Stimulated activated CD8-positive, alpha-beta memory T cell treated with anti-CD3 and anti-CD28 coated beads, Interleukin-4, amount 100 ng/mL, for 1 hour (primary cell): Measurements from ENCODE around the gene ATF7IP2.
"Not testable (repeated sequence)": the region's sequence is repeated elsewhere in the genome, so short reads cannot be mapped to it uniquely, and the experiment has no call there.

Experiments used
- DNase-seq, 2 donors: peaks; one replicate each; pipeline ENCODE4 v3.0.0-alpha.2; 2020; ENCODE audit warnings: low read depth in 2 of 2, low spot score in 1 of 2

Gene ATF7IP2

DNA sequence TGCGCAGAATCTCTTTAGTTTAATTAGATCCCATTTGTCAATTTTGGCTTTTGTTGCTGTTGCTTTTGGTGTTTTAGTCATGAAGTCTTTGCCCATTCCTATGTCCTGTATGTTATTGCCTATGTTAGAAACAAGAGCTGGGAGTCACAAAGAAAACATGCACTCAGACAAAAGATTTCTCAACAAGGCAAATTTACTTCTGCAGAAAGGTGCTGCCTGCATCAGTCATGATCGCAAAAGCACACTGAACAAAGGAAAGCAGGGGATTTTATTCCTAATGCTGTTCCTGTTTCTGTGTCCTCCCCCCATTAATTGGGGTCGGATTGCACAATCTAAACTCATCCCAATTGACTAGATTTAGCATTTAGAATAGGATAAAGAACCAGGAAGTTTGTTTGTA, 55.9 kb downstream of the ATF7IP2 start:
- DNase-seq: no peak

- no peak for DNase-seq
Measured at GRCh38 chr16:10447289-10447688, 61.4 kb downstream of the ATF7IP2 start.

DNA sequence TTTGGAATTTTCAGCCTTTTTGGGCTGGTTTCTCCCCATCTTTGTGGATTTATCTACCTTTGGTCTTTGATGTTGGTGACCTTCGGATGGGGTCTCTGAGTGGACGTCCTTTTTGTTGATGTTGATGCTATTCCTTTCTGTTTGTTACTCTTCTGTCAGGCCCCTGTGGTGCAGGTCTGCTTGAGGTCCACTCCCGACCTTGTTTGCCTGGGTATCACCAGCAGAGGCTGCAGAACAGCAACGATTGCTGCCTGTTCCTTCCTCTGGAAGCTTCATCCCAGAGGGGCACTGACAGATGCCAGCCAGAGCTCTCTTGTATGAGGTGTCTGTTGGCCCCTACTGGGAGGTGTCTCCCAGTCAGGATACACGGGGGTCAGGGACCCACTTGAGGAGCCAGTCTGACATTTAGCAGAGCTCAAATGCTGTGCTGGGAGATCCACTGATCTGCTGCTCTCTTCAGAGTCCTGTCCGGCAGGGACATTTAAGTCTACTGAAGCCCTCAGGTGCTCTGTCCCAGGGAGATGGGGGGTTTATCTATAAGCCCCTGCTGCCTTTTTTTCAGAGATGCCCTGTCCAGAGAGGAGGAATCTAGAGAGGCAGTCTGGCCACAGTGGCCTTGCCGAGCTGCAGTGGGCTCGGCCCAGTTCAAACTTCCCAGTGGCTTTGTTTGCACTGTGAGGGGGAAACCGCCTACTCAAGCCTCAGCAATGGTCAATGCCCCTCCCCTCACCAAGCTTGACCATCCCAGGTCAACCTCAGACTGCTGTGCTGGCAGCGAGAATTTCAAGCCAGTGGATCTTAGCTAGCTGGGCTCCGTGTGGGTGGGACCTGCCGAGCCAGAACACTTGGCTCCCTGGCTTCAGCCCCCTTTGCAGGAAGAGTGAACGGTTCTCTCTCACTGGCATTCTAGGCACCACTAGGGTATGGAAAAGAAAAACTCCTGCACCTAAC, 66.6 kb downstream of the ATF7IP2 start:
- not testable (repeated sequence) for DNase-seq

- no peak for DNase-seq
Measured at GRCh38 chr16:10453159-10453510, 67.3 kb downstream of the ATF7IP2 start.

DNA sequence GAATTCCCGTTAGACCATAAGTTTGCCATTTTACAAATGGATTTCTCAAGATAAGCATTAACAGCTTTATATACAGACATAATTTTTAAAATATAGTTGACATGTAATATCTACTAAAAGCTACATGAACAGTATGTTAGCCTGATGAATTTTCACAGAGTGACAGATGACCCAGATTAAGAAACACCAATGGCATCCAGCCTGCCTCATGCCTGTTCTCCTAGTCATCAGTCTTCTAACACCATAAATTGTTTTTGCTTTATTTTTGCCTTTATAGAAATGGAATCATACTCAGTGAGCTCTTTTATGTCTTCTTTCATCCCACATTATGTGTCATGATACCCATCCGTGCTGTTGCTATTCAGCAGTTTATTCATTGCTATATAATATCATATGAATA, 80.0 kb downstream of the ATF7IP2 start:
- no peak for DNase-seq

GRCh38 chr16:10466313-10466712, 80.5 kb downstream of the ATF7IP2 start:
- DNase-seq: no peak

DNA sequence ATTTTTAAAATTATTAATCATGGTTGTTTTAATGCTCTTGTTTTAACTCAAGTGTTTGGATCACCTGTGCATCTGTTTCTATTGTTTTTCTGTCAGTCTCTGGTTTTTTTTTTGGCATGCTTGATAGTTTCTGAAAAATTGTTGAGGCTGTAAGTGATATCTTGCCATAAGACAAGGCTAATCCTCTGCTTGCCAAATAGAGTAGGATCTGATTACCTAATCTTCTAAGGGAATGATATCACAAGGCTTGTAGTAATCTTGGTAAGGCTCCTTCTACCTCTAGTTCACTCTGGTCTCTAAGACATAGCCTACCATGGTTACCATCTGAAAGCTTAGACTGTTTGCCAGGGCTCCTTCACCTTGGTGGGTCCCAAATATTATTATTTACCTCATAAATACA, 81.0 kb downstream of the ATF7IP2 start:
- DNase-seq: no peak

DNA sequence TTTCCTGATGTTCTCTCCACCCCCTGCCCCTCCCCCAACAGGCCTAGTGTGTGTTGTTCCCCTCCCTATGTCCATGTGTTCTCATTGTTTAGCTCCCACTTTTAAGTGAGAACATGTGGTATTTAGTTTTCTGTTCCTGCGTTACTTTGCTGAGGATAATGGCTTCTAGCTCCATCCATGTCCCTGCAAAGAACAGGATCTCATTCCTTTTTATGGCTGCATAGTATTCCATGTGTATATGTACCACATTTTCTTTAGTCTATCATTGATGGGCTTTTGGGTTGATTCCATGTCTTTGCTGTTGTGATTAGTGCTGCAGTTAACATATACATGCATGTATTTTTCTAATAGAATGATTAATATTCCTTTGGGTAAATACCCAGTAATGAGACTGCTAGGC, 90.8 kb downstream of the ATF7IP2 start:
- not testable (repeated sequence) for DNase-seq

GRCh38 chr16:10480151-10480550, 94.3 kb downstream of the ATF7IP2 start:
- DNase-seq: no peak

GRCh38 chr16:10485159-10485558, 99.3 kb downstream of the ATF7IP2 start:
- no peak for DNase-seq

GRCh38 chr16:10485698-10486382, 100.0 kb downstream of the ATF7IP2 start:
- no peak for DNase-seq

- no peak for DNase-seq
Measured at GRCh38 chr16:10490141-10490540, 104.3 kb downstream of the ATF7IP2 start.

- DNase-seq: no peak
Measured at GRCh38 chr16:10493276-10493675, 107.4 kb downstream of the ATF7IP2 start.

DNA sequence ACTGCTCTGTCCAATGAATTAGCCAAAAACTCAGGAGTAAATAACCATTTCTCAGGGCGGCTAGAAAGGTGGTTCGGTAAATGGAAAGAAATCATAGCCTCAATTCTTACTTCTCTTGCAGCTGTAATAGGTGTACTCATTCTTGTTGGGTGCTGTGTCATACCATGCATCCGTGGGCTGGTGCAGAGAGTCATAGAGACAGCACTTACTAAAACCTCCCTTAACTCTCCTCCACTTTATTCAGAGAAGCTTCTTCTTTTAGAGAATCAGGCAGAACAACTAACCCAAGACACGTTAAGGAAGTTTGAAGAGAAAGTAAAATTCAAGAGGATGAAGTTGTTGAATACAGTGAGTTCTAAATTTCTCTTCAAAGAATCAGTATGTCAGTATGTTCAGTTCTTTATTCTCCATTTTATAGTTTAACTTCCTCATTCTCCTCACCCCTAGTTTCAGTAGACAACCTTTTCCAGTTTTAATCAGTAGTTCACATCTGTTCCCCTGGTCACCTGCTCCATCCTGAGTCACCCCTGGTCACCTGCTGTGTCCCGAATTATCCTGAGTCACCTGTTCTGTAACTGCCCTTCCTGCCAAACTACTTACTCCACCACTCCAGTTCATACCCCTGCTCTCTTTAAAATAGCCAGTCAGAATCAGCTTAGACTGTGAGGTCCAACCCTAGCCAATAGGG, 108.6 kb downstream of the ATF7IP2 start:
- DNase-seq: no peak

DNA sequence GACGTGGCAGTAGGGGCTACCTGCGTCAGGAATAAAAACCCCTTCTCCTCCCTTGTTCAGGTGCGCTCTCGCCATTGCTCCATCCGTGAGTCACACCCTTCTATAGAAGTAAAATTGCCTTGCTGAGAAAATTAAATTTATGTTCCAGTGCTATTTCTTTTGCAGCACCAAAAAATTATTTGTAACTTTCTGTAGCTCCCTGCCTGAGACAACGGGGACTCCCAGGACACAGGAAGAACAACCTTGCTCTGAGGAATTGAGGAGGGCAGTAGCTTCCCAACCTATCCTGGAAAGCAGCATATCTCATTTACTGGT, 109.1 kb downstream of the ATF7IP2 start:
- no peak for DNase-seq

DNA sequence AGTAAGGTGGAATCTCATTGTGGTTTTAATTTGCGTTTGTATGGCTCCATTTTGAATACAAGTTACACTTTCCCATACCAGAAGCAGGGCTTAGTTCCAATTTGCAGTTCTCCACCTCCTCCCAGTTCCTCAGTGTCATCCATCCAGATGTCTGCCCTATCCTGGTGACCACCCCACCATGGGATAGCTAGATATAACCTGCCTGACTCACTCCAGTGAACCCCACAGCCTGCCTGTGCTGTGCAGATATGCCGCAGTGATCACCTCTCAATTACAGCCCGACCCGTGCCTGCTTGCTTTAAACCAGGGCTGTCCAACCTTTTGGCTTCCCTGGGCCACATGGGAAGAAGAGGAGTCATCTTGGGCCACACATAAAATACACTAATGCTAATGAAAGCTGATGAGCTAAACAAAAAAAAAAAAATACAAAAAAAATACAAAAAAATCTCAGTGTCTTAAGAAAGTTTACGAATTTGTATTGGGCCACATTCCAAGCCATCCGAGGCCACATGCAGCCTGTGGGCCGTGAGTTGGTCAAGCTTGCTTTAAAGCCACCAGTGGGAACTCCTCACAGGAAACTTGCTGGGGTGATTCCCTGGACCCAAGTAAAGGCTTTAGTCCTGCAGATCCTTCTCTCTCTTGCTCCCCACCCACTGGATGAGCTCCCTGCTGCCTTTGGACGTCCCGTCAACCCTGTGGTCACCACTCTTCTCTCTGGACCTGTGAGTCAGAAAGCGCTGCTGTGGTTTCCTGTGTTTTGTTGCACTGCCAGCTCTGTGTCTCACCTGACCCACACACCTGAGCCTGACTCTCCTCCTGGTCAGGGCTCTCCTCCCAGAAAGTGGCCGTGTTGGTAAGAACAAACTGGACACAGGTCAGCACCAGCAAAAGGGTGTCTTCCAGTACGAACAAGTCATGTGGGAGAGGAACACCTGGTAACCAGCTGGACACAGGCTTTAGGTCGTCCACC, 111.6 kb downstream of the ATF7IP2 start:
- DNase-seq: no peak

GRCh38 chr16:10500582-10500981, 114.7 kb downstream of the ATF7IP2 start:
- no peak for DNase-seq

DNA sequence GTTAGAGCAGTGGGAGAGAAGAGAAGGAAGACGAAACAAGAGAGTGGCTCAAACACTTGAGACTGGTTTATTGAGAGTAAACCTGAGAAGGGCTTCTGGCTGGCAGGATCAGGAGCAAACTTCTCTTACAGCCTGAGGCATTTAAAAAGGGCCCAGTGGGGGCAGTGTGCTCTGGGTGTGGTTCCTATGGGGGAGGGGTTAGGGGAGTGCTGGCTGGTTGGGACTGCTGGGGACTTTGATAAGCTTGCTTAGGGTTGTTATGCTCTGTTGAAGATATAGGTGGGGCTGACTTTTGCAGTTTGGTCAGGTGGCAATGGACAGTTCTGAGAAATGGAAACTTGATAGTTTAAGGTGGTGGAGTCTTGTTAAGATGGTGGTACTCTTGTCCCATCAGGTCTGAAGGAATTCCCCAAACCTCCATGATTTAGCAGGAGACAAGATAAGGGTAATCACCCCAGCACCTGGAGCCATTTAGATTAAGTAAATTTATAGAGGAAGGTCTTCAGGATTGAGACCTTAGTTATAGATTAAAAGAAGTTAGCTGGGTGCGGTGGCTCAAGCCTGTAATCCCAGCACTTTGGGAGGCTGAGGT, 115.3 kb downstream of the ATF7IP2 start:
- DNase-seq: no peak

DNA sequence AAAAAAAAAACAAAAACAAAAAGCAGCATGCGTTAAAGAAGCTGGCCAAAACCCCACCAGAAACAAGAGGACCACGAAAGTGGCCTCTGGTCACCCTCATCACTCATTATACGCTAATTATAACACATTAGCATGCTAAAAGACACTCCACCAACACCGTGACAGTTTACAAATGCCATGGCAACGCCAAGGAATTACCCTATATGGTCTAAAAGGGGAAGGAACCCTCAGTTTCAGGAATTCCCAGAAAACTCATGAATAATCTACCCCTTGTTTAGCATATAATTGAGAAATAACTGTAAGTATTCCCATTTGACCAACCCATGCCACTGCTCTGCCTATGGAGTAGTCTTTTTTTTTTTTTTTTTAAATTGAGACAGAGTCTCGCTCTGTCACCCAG, 116.9 kb downstream of the ATF7IP2 start:
- DNase-seq: no peak

DNA sequence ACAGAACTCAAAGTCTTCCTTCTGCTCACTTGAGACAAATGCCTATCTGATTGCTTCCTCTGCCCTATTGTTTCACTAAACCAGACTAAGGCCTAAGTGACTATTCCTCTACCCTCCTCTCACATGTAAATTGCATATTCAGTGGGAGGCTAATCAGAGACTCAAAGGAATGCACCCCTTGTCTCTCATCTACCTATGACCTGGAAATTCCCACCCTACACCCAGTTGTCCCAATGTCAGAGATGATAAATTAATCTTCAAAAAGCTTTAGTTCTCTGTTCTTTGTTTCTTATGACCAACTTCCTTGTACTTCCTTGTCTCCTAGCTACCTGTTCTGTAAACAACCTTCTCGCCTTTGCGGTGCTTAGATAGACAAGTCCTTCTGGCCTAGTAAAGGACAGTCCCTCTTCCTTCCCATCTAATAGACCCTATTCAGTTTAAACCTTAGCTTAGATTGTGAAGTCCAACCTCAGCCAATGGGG, 118.6 kb downstream of the ATF7IP2 start:
- no peak for DNase-seq
